T-cell (primary cell): ENCODE results near the gene PRKD1. TPM values are rescaled to one million over a fixed set of nuclear protein-coding genes. Genes with fewer than 3 reads are reported as not detected.

Source experiments
- ATAC-seq, 4 experiments: fragments of 200-7000 bp in 3 of 4; fragments of 150-1000 bp in 1 of 4; cut with Tn5 transposase; replicated peaks in 1 of 4; 1 replicate in 3 of 4; 2 replicates in 1 of 4; pipeline ENCODE4 v1.10.0; 2021; ENCODE audit warnings: moderate library complexity in 3 of 4, mild to moderate bottlenecking in 2 of 4, moderate number of reproducible peaks in 1 of 4
- CTCF ChIA-PET, 2 donors: fragments of 300-600 bp; sonication (Branson Sonifier 250); formaldehyde crosslinking; loops; one replicate each; lab custom pipeline; 2022; ENCODE audit warnings: antibody characterized with exemption in 2 of 2; lab: Charles Lee
- POLR2A ChIA-PET, 2 donors: fragments of 300-600 bp; sonication (Branson Sonifier 250); formaldehyde crosslinking; loops; one replicate each; lab custom pipeline; 2022; ENCODE audit warnings: antibody characterized with exemption in 2 of 2; lab: Charles Lee
- DNase-seq, 35 experiments: peaks; one replicate each; pipeline versions ENCODE4 v3.0.0 to v3.0.0-alpha.2; 2013 to 2023
- H3K27ac ChIP-seq: one replicate; pipeline ENCODE4 v1.5.1; 2013; ENCODE audit warnings: low read length
- H3K27me3 ChIP-seq, 2 experiments: replicated peaks in 1 of 2; 1 replicate in 1 of 2; 2 replicates in 1 of 2; pipeline versions ENCODE4 v1.6.1 to v1.7.0; 2013; ENCODE audit warnings: low read length in 1 of 2, mixed read lengths in 1 of 2; ENCODE audit not compliant: control insufficient read depth in 2 of 2, insufficient read depth in 2 of 2; ENCODE audit errors: extremely low read depth in 1 of 2
- H3K36me3 ChIP-seq, 2 donors: 1 replicate in 1 of 2; 2 replicates in 1 of 2; pipeline versions ENCODE4 v1.6.1 to v1.7.0; 2013; ENCODE audit warnings: low read length in 1 of 2; ENCODE audit not compliant: control insufficient read depth in 2 of 2, insufficient read depth in 1 of 2; ENCODE audit errors: extremely low read depth in 1 of 2
- H3K4me1 ChIP-seq, 2 experiments: 1 replicate in 1 of 2; 2 replicates in 1 of 2; pipeline versions ENCODE4 v1.6.1 to v1.7.0; 2013; ENCODE audit warnings: low read length in 2 of 2, mixed read lengths in 1 of 2; ENCODE audit not compliant: insufficient read depth in 2 of 2, control insufficient read depth in 1 of 2; ENCODE audit errors: extremely low read depth in 1 of 2
- H3K4me3 ChIP-seq, 2 donors: 1 replicate in 1 of 2; 2 replicates in 1 of 2; pipeline versions ENCODE4 v1.5.1 to v1.7.0; 2013; ENCODE audit warnings: mild to moderate bottlenecking in 2 of 2, low read length in 1 of 2, moderate library complexity in 1 of 2; ENCODE audit not compliant: control insufficient read depth in 1 of 2; ENCODE audit errors: extremely low read depth in 1 of 2
- H3K9me3 ChIP-seq: 2 replicates; pipeline ENCODE4 v1.7.0; 2013
- H3K27ac Mint-ChIP-seq, 2 donors: one replicate each; pipeline ENCODE4 v1.8.0; 2020 to 2021; ENCODE audit warnings: mild to moderate bottlenecking in 2 of 2, mixed read lengths in 2 of 2
- H3K27me3 Mint-ChIP-seq, 2 donors: one replicate each; pipeline ENCODE4 v1.8.0; 2021 to 2022; ENCODE audit warnings: mixed read lengths in 2 of 2
- H3K36me3 Mint-ChIP-seq: one replicate; pipeline ENCODE4 v1.8.0; 2021; ENCODE audit warnings: mixed read lengths
- H3K4me1 Mint-ChIP-seq, 3 donors: one replicate each; pipeline ENCODE4 v1.8.0; 2020 to 2022; ENCODE audit warnings: mixed read lengths in 3 of 3, mild to moderate bottlenecking in 1 of 3
- H3K4me3 Mint-ChIP-seq, 3 donors: one replicate each; pipeline ENCODE4 v1.8.0; 2020 to 2022; ENCODE audit warnings: mild to moderate bottlenecking in 3 of 3, mixed read lengths in 3 of 3, moderate library complexity in 3 of 3
- H3K9me3 Mint-ChIP-seq, 3 donors: one replicate each; pipeline ENCODE4 v1.8.0; 2020 to 2022; ENCODE audit warnings: mixed read lengths in 3 of 3
- WGBS: methylation state at CpG from one replicate; pipeline ENCODE4 v1.1.5; 2013; ENCODE audit warnings: missing lambda C conversion rate; ENCODE audit not compliant: insufficient coverage; 5-methylcytosine and 5-hydroxymethylcytosine counted together
- total RNA-seq, 35 experiments: library from RNA in 6 of 35; stranded (reverse) in 6 of 35; fragments of 120-200 nt in 1 of 35; gene quantifications; one replicate each; pipeline versions ENCODE4 v1.2.1 to v1.2.4 and lab custom pipeline; 2013 to 2026

The PRKD1 gene
- total RNA-seq, 5 donors from 2014 or later (not counting 1 experiment from before 2014, with no cell fraction given), result 0.28 to 0.43 TPM; not detected in 3

DNA sequence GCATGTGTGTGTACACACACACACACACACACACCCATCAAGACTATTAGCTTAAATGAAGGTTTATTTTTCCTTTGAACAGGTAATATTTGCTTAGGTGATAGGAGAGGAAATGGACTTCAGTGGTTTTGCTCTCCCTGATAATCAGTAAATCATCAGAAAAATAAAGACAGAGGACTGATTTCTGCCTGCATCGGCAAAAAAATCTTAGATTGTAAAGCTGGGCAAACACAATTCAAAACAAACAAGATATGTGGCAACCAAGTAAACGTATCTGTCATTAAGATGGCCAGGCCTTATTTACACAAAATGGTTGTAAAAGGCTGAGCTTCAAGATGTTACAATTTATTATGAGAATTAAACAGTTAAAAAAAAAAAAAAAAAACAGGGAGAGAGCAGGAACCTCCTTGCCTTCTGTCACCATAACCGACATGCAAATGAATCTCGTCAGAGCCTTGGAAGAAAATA, 31.3 kb downstream of the PRKD1 start:
- no peak overlapping the region for H3K27ac Mint-ChIP-seq
- DNase-seq, result no peak
- no peak overlapping the region for H3K4me3 Mint-ChIP-seq
- Histone ChIP-seq H3K27me3 (no peaks in the 10 kb centered on the region), H3K4me3 (no peak overlapping the region), H3K9me3 (no peaks in the 10 kb centered on the region), H3K36me3 (no peaks in the 10 kb centered on the region), H3K4me1 (no peaks in the 10 kb centered on the region), H3K27ac (no peak overlapping the region)
- ATAC-seq, result no peak
- ChIA-PET CTCF (no interaction called here), POLR2A (no interaction called here)
- no peaks in the 10 kb centered on the region for H3K4me1 Mint-ChIP-seq
- H3K9me3 Mint-ChIP-seq, result peaks cover 6 to 11% (median 9%) of the 10 kb centered on the region in 3 donors
- H3K27me3 Mint-ChIP-seq, result no peaks in the 10 kb centered on the region
- H3K36me3 Mint-ChIP-seq, result no peaks in the 10 kb centered on the region
- WGBS, result no CpG with 5 or more reads among the region's 4 CpGs

DNA sequence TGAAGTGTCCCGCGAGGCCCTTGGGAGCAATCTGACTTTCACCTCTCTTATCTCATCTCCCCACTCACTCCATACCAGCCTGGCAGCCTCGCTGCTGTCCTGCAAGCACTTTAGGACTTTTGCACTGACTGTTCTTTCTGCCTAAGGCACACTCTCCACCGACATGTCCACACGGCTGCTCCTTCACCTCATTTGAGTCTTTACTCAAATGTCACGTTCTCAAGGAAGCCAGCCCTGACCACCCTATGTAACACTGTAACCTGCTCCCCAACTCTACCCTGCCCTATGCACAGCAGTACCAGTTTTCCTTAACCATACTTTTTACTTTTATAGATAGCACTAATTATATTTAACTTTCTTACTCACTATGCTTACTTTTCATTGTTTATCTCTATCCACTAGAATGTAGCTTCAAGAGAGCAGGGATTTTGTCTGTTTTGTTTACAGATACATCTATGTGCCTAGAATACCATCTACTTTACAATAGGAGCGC, 32.0 kb downstream of the PRKD1 start:
- CTCF ChIA-PET, result no interaction called here
- H3K4me3 ChIP-seq, result no peak overlapping the region
- DNase-seq, result no peak
- H3K27ac Mint-ChIP-seq, result no peak overlapping the region
- no peaks in the 10 kb centered on the region for H3K27me3 ChIP-seq
- 76% methylated on average over 4 of the region's 7 CpGs for whole genome bisulfite sequencing
- H3K36me3 ChIP-seq, result no peaks in the 10 kb centered on the region
- H3K9me3 ChIP-seq, result no peaks in the 10 kb centered on the region
- peaks cover 5 to 9% (median 6%) of the 10 kb centered on the region in 3 donors for H3K9me3 Mint-ChIP-seq
- ATAC-seq, result no peak
- no peaks in the 10 kb centered on the region for H3K4me1 Mint-ChIP-seq
- H3K4me1 ChIP-seq, result no peaks in the 10 kb centered on the region
- H3K27ac ChIP-seq, result no peak overlapping the region
- H3K4me3 Mint-ChIP-seq, result no peak overlapping the region
- no peaks in the 10 kb centered on the region for H3K36me3 Mint-ChIP-seq
- POLR2A ChIA-PET, result no interaction called here
- H3K27me3 Mint-ChIP-seq, result no peaks in the 10 kb centered on the region

DNA sequence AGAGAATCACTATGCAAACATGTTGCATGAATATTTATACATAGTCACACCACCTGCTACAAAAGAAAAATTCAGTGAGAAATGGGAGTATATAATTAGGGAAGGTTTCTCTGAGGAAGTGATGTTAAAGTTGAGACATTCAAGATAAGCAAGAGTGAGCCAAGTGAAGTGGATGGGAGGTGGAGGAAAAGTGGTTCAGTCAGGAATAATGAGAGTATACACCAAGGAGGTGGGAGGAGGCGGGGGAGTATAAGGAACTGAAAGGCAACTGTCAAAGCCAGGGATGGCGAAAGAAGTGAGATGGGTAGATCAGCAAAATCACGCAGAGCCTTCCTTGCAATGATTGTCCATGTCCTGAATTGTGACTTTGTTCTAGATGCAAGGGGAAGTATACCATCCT, 33.7 kb downstream of the PRKD1 start:
- POLR2A ChIA-PET, result no interaction called here
- Histone ChIP-seq H3K4me1 (no peaks in the 10 kb centered on the region), H3K9me3 (no peaks in the 10 kb centered on the region), H3K27me3 (no peaks in the 10 kb centered on the region), H3K4me3 (no peak overlapping the region), H3K27ac (no peak overlapping the region), H3K36me3 (no peaks in the 10 kb centered on the region)
- Mint-ChIP-seq H3K27ac (no peak overlapping the region), H3K27me3 (no peaks in the 10 kb centered on the region), H3K9me3 (peaks cover 4 to 9% (median 6%) of the 10 kb centered on the region in 3 donors), H3K4me1 (no peaks in the 10 kb centered on the region), H3K36me3 (no peaks in the 10 kb centered on the region), H3K4me3 (no peak overlapping the region)
- DNase-seq (no peak), ATAC-seq (no peak)
- WGBS, result 83% methylated on average over 2 of the region's 3 CpGs
- CTCF ChIA-PET, result no interaction called here

GRCh38 chr14:29892327-29892726, 35.3 kb downstream of the PRKD1 start:
- H3K4me3 Mint-ChIP-seq, result no peak overlapping the region
- no peaks in the 10 kb centered on the region for H3K36me3 ChIP-seq
- H3K4me1 Mint-ChIP-seq, result no peaks in the 10 kb centered on the region
- DNase-seq, result no peak
- H3K36me3 Mint-ChIP-seq, result no peaks in the 10 kb centered on the region
- H3K27ac Mint-ChIP-seq, result no peak overlapping the region
- no peaks in the 10 kb centered on the region for H3K4me1 ChIP-seq
- CTCF ChIA-PET, result no interaction called here
- no peak for ATAC-seq
- no peak overlapping the region for H3K27ac ChIP-seq
- no peak overlapping the region for H3K4me3 ChIP-seq
- H3K27me3 Mint-ChIP-seq, result no peaks in the 10 kb centered on the region
- H3K9me3 Mint-ChIP-seq, result peaks cover 4 to 9% (median 6%) of the 10 kb centered on the region in 3 donors
- POLR2A ChIA-PET, result no interaction called here
- no peaks in the 10 kb centered on the region for H3K27me3 ChIP-seq
- no peaks in the 10 kb centered on the region for H3K9me3 ChIP-seq

DNA sequence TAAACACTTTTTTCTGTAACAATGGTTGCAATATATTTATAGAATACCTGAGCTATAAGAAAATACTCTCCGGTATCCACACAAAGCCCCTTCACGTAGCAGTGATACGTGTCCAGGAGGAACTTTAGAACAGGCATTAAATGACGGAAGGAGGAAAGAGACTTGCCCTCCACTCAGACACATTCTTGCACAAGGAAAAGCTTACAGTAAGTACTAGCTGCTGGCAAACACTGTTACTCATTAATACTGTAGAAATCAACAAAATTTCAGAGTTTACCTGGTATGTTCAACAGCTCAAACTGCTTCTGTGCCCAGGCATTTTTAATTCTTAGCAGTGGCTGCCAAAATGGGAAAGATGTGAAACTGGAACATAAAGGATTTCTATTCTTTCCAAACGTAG, 41.7 kb downstream of the PRKD1 start:
- Histone ChIP-seq H3K36me3 (no peaks in the 10 kb centered on the region), H3K4me3 (no peak overlapping the region), H3K27ac (no peak overlapping the region), H3K27me3 (no peaks in the 10 kb centered on the region), H3K9me3 (no peaks in the 10 kb centered on the region), H3K4me1 (no peaks in the 10 kb centered on the region)
- Mint-ChIP-seq H3K27ac (no peak overlapping the region), H3K9me3 (peaks cover 9 to 10% (median 10%) of the 10 kb centered on the region in 3 donors), H3K4me1 (no peaks in the 10 kb centered on the region), H3K4me3 (no peak overlapping the region), H3K27me3 (no peaks in the 10 kb centered on the region), H3K36me3 (no peaks in the 10 kb centered on the region)
- WGBS, result 100% methylated on average over 4 of the region's 5 CpGs
- ChIA-PET CTCF (no interaction called here), POLR2A (no interaction called here)
- DNase-seq, result no peak
- no peak for ATAC-seq

- no peaks in the 10 kb centered on the region for H3K27me3 ChIP-seq
- WGBS, result 50% methylated on average over 2 of the region's 3 CpGs
- no peak overlapping the region for H3K27ac Mint-ChIP-seq
- ATAC-seq, result no peak
- H3K4me1 Mint-ChIP-seq, result no peaks in the 10 kb centered on the region
- H3K27me3 Mint-ChIP-seq, result no peaks in the 10 kb centered on the region
- no peaks in the 10 kb centered on the region for H3K4me1 ChIP-seq
- no peaks in the 10 kb centered on the region for H3K36me3 ChIP-seq
- no peak for DNase-seq
- ChIA-PET CTCF (no interaction called here), POLR2A (no interaction called here)
- peaks cover 0 to 9% (median 0%) of the 10 kb centered on the region in 3 donors for H3K9me3 Mint-ChIP-seq
- H3K4me3 ChIP-seq, result no peak overlapping the region
- no peaks in the 10 kb centered on the region for H3K36me3 Mint-ChIP-seq
- no peak overlapping the region for H3K4me3 Mint-ChIP-seq
- H3K27ac ChIP-seq, result no peak overlapping the region
- H3K9me3 ChIP-seq, result no peaks in the 10 kb centered on the region
Measured at GRCh38 chr14:29868000-29868399, 59.6 kb downstream of the PRKD1 start.

DNA sequence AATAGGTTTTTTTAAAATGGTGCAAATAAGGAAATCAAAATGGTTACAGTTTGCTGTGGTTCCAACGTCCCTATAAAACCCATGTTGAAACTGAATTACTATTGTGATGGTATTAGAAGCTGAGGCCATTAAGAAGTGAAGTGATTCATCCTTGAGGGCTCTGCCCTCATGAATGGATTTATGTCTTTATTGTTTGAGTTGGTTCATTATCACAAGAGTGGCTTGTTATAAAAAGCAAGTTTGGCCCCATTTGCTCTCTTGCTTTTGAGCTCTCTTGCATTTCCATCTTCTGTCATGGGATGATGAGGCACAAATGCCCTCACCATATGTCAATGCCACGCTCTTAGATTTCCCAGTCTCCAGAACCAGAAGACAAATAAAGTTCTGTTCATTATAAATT, 62.3 kb downstream of the PRKD1 start:
- 80% methylated on average over 1 of the region's 2 CpGs for WGBS
- H3K4me1 Mint-ChIP-seq, result no peaks in the 10 kb centered on the region

More for the DNA sequence above, 62.3 kb downstream of the PRKD1 start:
- no peaks in the 10 kb centered on the region for H3K27me3 Mint-ChIP-seq
- ATAC-seq (no peak), DNase-seq (no peak)
- CTCF ChIA-PET, result no interaction called here
- Histone ChIP-seq H3K27ac (no peak overlapping the region), H3K4me3 (no peak overlapping the region), H3K27me3 (no peaks in the 10 kb centered on the region), H3K9me3 (no peaks in the 10 kb centered on the region), H3K4me1 (no peaks in the 10 kb centered on the region), H3K36me3 (no peaks in the 10 kb centered on the region)
- POLR2A ChIA-PET, result no interaction called here
- no peaks in the 10 kb centered on the region for H3K36me3 Mint-ChIP-seq
- H3K27ac Mint-ChIP-seq, result no peak overlapping the region
- no peak overlapping the region for H3K4me3 Mint-ChIP-seq
- peaks cover 4 to 6% (median 4%) of the 10 kb centered on the region in 3 donors for H3K9me3 Mint-ChIP-seq
